Putamen (tissue), 1 donor: Measurements from ENCODE around the gene PHACTR1.

Source experiments
- DNase-seq: peaks from one replicate; pipeline ENCODE4 v3.0.0-alpha.2; 2016; ENCODE audit warnings: low spot score

The PHACTR1 gene

DNA sequence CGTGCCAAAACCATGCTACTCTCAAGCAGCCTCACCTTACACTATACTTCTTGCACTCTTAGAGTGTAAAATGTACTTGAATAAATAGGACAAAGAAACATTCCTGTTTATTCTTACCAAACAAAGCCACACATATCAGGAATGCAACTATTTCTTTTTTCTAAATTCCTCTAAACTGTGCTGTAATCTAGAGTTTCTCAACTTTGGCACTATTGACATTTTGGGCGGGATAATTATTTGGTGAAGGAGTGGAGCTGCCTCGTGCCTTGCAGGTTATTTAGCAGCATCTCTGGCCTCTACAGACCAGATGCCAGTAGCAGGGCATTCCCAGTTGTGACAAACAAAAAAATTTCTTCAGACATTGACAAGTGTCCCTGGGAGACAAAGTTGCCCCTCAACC lies 86.9 kb downstream of the PHACTR1 start:
- DNase-seq: no peak

- no peak for DNase-seq
Observed at GRCh38 chr6:12804952-12805645, 88.5 kb downstream of the PHACTR1 start.

GRCh38 chr6:12806136-12806535 lies 89.6 kb downstream of the PHACTR1 start:
- DNase-seq: no peak

DNA sequence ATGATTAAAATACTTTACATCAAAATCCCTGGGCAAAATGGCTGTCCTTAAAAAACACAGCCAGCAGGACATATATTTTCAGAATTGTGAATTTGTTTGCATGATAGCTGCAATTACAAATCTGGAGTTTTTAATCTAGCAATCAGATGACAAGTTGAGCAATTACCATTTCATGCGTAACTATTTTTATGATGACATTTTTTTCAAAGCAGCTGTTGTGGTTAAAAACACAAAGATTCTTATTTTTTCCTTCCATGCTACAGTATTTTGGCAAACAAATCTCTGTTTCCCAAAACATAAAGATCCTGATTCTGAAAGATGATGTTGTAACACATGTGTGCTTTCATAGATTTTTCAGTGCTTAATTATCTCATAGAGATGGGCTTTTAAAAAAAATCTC lies 90.2 kb downstream of the PHACTR1 start:
- DNase-seq: no peak

- no peak for DNase-seq
Observed at GRCh38 chr6:12811519-12811918, 95.0 kb downstream of the PHACTR1 start.

DNA sequence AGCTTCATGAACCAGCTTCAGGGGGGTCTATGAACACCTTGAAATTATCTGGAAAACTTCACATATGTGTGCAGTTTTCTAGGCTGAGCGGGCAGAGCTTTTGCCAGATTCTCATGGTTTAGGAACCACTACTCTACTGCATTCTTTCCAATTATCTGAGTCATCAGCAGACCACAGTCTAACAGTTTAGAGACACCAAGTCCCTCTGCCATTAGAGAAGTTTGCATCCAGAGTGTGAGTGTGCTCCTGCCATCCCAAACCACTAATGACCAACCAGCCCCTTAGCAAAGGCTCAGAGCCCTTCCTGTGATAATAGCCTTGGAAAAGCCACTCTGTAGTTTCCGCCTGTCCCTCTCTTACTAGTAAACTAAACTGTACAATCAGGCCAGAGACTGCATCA lies 96.8 kb downstream of the PHACTR1 start:
- no peak for DNase-seq

DNA sequence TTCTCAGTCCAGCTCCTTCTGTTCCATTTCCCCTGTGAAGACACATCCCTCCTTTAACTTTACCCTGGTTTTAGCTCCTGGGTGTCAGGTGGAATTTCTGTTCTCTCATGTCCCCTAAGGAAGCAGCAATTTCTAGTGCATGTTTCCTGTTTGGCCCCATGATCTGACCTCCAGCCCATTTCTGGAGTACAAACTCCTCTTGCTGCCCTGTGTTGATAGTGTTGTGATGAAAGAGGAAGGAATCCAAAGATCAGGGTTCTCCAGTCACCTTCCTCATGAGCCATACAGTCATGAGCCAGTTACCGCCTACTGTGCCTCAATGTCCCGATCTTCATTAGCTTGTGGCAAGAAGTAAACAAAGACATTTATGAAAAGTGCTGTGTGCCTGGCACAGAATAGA lies 97.4 kb downstream of the PHACTR1 start:
- no peak for DNase-seq

DNA sequence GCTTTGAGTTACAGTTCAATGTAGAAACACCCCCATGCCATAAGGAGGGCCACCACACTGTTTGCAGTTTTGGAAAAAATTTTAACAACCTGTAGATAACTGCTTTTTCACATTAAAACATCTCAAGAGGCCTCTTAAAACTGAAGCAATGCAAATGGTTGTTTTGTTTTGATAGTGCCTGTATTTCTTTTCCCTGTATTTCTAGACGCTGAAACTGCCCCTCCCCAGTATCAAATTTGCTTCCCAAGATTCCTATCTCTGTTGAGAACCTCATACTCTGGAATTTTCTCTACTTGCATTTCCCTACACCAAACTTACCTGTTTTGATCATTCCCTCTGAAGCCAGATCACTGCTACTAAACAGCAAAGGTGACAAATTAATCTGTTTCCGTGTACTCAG lies 98.5 kb downstream of the PHACTR1 start:
- no peak for DNase-seq

DNA sequence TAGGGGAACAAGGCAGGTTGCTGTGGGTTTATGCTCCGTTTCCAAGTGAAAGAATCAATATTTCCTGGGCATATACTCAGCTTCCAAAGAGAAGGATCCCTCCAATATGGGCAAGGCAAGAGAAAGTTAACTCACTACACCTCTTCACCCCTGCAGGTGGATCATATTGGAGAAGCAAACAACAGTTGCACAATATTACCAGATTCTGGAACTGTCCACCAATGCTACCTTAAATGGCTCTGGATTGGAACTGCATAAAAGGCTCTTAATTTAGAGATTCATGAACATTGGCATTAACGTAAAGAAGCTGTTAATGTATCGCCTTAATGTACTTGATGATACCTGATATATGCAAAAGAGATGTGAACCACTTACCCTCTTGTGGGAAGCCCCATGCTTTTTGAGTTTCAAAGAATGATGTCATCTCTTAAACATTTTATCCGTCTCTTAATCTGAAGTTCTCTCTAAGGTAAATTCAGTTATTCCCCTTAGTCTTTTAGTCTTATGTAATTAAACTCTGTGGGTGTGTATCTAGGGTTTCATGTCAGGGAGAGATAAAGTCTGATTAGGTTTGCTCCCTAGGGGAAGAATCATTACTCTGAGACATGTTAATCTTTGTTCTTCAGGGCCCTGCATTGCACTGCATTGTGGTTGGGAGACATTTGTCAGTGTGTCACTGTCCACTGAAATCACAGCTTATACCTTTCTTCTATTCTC lies 99.5 kb downstream of the PHACTR1 start:
- DNase-seq: no peak

GRCh38 chr6:12818324-12818723 lies 101.8 kb downstream of the PHACTR1 start:
- DNase-seq: no peak

GRCh38 chr6:12823847-12824246 lies 107.3 kb downstream of the PHACTR1 start:
- DNase-seq: no peak

- no peak for DNase-seq
Observed at GRCh38 chr6:12826584-12826983, 110.0 kb downstream of the PHACTR1 start.

GRCh38 chr6:12827921-12828320 lies 111.4 kb downstream of the PHACTR1 start:
- DNase-seq: peak; percentile 77

- no peak for DNase-seq
Observed at GRCh38 chr6:12832226-12832735, 115.7 kb downstream of the PHACTR1 start.

DNA sequence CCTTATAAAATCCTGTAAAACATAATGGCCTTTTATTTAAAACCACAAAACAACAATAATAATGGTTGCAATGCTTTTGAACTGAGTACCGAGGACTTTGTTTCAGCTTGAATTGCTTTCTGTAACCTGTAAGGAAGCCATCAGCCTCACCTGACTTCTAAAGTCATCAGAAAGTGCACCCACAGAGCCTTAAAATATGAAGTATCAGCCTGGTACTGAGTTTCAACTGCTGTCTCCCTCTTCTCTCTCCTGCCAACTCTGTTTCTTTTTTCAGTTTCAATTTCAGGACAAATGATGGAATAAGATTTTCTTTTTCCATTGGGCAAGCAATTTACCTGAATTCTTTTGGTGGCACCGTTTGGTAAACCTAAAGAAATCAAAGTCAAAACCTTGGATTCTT lies 119.4 kb downstream of the PHACTR1 start:
- DNase-seq: no peak

DNA sequence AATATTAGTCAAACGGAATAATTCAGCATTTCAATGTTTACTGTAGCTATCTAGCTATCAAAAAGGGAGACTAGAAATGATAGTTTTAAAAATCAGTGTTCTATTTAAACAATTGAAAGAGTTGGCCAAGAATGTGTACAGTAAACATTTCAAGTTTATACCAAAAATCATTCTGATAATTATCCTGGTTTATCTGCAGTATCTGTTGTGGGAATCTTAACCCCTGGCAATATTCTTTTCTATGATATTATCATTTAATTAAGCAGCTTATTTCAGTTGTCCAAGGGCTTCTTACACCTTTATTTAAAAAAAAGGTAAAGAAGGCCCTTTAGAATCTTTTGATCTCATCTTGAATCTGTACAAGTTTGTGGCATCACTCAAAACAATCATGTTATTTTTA lies 125.1 kb downstream of the PHACTR1 start:
- no peak for DNase-seq

DNA sequence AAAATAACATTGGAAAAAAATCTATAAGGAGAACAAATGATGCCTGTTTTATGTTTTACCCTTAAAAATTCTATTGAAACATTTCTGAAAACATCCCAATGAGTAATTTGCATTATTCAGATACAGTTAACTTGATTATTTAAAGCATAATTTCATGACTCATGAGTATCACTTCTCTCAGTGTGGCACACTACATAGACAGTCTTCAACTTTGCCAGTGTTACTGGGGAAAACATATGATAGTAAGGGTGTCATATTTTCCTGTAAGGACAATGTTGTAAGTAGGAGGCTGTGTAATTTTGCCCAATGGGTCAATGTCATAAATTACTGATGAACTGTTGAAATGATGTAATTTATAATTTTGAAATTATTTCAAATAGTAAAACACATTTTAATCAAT lies 125.5 kb downstream of the PHACTR1 start:
- no peak for DNase-seq

GRCh38 chr6:12842658-12843057 lies 126.1 kb downstream of the PHACTR1 start:
- no peak for DNase-seq

DNA sequence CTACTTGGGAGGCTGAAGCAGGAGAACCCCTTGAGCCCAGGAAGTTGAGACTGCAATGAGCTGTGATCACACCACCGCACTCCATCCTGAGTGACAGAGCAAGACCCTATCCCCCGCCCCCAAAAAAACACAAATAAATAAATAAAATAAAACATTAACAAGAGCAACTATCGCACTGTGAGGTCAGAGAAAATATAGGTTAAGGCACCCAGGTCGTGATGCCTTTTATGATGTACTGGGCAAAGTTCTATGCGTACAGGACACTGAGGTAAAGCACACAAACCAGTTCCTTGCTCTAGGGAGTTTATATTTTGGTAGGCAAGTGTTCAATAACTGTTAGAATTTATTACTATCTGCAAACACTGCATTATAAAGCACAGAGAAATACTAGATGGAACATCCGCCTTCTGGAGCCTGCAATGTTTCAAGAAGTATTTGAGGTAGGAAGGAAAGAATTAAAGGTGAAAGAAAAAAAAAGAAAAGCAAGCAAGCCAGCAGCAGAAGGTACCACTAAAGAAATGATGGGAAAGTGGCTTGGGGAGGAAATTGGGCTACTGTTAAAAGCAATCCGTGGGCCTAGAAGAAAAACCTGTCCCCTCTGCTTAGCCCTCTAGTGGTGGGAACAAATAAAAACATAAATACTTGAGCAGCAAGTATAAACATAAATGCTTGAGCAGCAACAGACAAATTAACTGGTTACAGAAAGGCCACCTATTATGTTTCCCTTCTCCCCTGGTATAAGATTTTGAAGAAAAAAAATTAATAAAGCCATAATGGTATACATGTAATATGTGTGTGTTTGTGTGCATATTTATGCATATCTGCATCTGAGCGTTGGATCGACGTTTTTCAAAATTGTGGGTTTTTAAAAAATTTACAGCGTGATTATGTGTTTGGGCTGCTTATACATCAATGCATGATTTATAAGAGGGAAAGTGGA lies 128.0 kb downstream of the PHACTR1 start:
- DNase-seq: no peak

DNA sequence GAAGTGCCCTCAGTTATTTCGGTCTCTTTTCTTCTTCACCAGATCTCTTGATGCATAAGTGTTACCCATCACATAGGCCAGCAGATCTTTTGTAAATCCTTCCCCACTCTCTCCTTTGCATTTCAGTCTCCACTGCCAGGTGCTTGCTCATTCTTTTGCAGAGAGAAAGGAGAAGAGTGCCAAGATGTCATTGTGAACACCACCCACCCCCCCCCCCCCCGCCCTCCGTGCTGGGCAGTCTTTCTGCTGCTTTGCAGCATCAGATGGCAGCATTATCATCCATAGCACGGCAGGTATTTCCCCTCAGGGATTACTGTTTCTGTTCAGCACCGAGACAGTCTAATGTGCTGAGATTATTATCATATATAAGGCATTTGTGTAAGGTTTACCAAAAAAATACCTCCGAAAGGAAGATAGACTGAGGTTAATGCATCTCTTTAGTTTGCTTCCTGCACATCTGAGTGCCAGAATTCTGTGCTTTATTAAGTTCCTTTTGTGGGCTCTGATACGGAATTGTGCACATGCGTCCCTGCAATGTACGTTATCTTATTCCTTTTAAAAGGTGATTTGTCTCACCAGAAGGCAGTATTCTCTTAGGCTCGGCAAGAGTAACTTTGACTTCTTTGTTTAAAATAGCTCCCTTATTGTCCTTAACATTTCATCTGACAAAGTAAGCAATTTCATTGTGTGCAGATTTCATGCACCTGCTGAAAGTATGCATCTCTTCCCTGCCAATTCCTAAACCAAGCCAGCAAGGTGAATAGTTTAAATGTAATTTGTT lies 128.8 kb downstream of the PHACTR1 start:
- DNase-seq: no peak

GRCh38 chr6:12848964-12849808 lies 132.6 kb downstream of the PHACTR1 start:
- no peak for DNase-seq
